SJCRH30 (cell line): ENCODE data around the gene LIPJ. TPM values are rescaled to one million over a fixed set of nuclear protein-coding genes. Genes with fewer than 3 reads are reported as not detected.

Experiments used
- DNase-seq, 2 experiments: peaks; one replicate each; pipeline ENCODE4 v3.0.0-alpha.2; 2015 to 2020
- H3K27ac ChIP-seq: fragments of 250-450 bp; sonication (Bioruptor Pico); 2 replicates; pipeline ENCODE4 v1.5.1; 2020; ENCODE audit warnings: mild to moderate bottlenecking, moderate library complexity
- H3K27me3 ChIP-seq: fragments of 250-450 bp; sonication (Bioruptor Pico); 2 replicates; pipeline ENCODE4 v1.5.1; 2020; ENCODE audit warnings: mild to moderate bottlenecking, moderate library complexity
- H3K36me3 ChIP-seq: fragments of 250-450 bp; sonication (Bioruptor Pico); 2 replicates; pipeline ENCODE4 v1.5.1; 2020; ENCODE audit warnings: mild to moderate bottlenecking, moderate library complexity
- H3K4me1 ChIP-seq: fragments of 250-450 bp; sonication (Bioruptor Pico); 2 replicates; pipeline ENCODE4 v1.5.1; 2020; ENCODE audit warnings: mild to moderate bottlenecking, moderate library complexity
- H3K4me3 ChIP-seq: fragments of 250-450 bp; sonication (Bioruptor Pico); 2 replicates; pipeline ENCODE4 v1.5.1; 2020; ENCODE audit warnings: mild to moderate bottlenecking, moderate library complexity
- H3K9me3 ChIP-seq: fragments of 250-450 bp; sonication (Bioruptor Pico); replicated peaks from 2 replicates; pipeline ENCODE4 v1.5.1; 2020; ENCODE audit warnings: mild to moderate bottlenecking, moderate library complexity
- total RNA-seq: library from RNA; depleted of rRNA; stranded (reverse); fragments of >200 nt; shearing (Covaris generic); gene quantifications from 2 replicates; pipeline ENCODE4 v1.2.3, GENCODE V29; 2014; rRNA removed

The LIPJ gene, protein sequence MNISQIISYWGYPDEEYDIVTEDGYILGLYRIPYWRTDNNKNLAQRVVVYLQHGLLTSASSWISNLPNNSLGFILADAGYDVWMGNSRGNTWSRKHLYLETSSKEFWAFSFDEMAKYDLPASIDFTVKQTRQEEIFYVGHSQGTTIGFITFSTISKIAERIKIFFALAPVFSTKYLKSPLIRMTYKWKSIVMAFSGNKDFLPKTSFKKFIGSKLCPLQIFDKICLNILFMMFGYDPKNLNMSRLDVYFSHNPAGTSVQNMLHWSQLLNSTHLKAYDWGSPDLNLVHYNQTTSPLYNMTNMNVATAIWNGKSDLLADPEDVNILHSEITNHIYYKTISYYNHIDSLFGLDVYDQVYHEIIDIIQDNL
- not detected in 2 replicates for total RNA-seq

DNA sequence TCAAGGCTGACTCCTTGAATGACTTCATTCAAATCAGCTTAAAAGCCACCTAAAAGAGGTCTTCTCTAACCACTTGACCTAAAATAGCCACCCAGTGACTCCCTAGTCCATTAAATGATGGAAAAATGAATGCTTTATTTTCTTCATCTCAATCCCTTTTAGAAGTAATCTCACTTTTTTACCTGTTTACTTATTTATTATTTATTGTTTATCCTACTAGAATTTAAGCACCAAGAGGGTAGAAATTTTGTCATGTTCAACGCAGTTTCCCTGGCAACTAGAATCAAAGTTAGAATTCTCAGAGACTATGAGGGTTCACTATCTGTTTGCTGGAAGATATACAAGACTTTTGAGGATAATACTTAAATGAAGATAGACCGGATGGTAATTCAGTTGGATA, at the start of gene LIPJ:
TSS of gene LIPJ (plus strand) at position 301 of the 400 bp plus-strand sequence. CDS start 3,926 bp downstream, outside the sequence.
- no peaks in the 10 kb centered on the region for H3K36me3 ChIP-seq
- H3K4me1 ChIP-seq: no peaks in the 10 kb centered on the region
- no peaks in the 10 kb centered on the region for H3K27me3 ChIP-seq
- no peaks in the 10 kb centered on the region for H3K9me3 ChIP-seq
- H3K27ac ChIP-seq: no peak within 1 kb of the TSS
- no peak for DNase-seq
- no peak within 1 kb of the TSS for H3K4me3 ChIP-seq

DNA sequence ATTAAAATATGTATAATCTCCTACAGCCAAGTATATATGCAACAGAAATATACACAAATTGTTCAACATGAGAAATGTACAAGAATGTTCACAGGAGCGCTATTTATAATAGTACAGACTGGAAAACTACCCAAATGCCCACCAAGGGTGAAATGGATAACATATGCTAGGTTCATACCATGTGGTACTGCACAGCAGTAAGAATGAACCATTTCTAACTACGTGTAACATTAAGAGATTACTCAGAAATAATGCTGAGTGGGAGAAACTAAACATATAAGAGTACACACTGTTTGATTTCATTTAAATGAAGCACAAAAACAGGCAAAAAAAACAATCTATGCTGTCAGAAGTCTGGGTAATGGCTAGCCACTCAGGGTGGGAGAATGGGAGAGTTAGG, 49.2 kb upstream of the LIPJ start:
- no peak for DNase-seq
- Histone ChIP-seq H3K27ac (peak overlapping the region; percentile 34), H3K36me3 (no peaks in the 10 kb centered on the region), H3K27me3 (no peaks in the 10 kb centered on the region), H3K4me1 (peaks cover 24% of the 10 kb centered on the region), H3K4me3 (no peak overlapping the region), H3K9me3 (no peaks in the 10 kb centered on the region)

DNA sequence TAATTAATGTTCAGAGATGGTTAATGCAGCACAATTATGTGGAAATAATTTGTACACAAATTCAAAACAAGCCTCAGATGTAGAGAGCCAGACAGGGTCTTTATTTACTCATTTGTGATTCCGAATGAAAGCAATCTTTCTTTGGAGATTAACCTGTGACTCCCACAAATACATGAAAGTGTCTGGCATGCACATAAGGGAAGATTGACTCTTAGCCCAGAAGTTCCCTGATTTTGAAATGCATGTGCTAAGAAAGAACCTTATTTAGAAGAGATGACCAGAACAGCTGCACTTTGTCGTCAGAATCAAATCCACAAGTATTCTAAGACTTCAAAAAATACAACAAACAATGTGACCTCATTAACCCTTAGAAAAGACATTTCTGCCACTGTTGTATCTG, 48.5 kb upstream of the LIPJ start:
- Histone ChIP-seq H3K27ac (peak overlapping the region; percentile 34), H3K27me3 (no peaks in the 10 kb centered on the region), H3K4me3 (no peak overlapping the region), H3K36me3 (no peaks in the 10 kb centered on the region), H3K4me1 (peaks cover 24% of the 10 kb centered on the region), H3K9me3 (no peaks in the 10 kb centered on the region)
- peak; percentile 17 to 54 for DNase-seq

DNA sequence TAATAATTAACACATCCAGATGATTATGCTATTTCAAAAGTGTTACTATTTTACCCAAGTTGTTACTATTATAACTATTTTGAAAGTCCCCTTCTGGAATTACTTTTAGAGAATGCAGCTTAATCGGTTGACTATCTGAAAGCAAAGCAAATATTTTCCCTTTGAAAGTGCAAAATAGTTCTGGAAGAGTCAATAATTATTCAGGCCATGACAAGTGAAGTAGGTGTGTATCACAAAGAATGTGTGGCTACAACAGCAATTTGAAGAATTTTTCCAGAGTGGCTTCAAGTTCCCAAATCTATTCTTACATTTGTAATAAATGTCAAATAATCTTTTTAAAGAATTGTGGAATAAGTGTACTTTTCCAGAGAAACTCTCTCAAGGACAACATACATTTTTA, 46.2 kb upstream of the LIPJ start:
- no peaks in the 10 kb centered on the region for H3K36me3 ChIP-seq
- H3K9me3 ChIP-seq: no peaks in the 10 kb centered on the region
- no peak overlapping the region for H3K4me3 ChIP-seq
- H3K27ac ChIP-seq: no peak overlapping the region
- no peaks in the 10 kb centered on the region for H3K27me3 ChIP-seq
- H3K4me1 ChIP-seq: peaks cover 24% of the 10 kb centered on the region
- DNase-seq: no peak

DNA sequence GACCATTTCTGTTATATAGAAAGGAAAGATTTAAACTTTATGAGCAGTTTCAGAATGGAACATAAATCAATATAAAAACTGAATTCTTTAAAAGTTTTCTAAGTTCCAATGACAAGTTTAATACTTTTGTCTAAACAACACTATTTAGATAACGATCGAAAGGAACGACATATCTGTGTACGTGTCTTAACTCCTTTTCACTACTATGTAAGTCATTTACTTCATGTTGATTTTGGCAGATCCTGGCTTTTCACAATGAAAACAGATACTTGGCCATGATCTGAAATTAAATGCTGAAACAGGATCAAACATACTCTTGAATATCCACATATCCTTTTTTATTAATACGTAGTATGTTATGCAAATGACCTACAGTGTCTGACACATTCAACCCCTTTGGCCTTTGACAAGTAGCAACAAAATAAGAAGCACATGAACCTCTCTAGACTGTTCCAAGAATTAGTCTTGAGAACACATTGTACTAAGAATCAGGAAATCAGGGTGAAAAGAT, 45.4 kb upstream of the LIPJ start:
- no peak for DNase-seq
- Histone ChIP-seq H3K27me3 (no peaks in the 10 kb centered on the region), H3K27ac (no peak overlapping the region), H3K4me3 (no peak overlapping the region), H3K4me1 (peaks cover 24% of the 10 kb centered on the region), H3K36me3 (no peaks in the 10 kb centered on the region), H3K9me3 (no peaks in the 10 kb centered on the region)

DNA sequence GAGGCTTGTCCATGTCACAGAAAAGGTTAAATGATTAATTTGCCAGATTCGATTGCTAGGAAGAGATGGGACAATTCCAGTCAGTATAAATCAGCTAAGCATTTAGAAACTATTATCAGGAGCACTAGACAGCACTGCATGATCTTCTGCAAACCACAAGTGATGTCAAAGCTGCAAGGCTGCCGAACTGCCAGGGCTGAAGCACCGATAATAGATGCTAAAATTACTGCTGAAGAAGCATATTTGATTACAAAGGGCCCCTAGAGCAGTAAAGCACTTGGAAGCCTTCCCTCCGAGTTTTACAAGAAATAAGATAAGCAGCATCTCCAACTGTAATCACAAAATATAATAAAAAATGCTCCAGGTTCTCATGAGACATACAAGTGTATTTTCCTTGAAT, 44.0 kb upstream of the LIPJ start:
- Histone ChIP-seq H3K36me3 (no peaks in the 10 kb centered on the region), H3K27me3 (no peaks in the 10 kb centered on the region), H3K27ac (no peak overlapping the region), H3K9me3 (no peaks in the 10 kb centered on the region), H3K4me3 (no peak overlapping the region), H3K4me1 (peaks cover 21% of the 10 kb centered on the region)
- DNase-seq: no peak

DNA sequence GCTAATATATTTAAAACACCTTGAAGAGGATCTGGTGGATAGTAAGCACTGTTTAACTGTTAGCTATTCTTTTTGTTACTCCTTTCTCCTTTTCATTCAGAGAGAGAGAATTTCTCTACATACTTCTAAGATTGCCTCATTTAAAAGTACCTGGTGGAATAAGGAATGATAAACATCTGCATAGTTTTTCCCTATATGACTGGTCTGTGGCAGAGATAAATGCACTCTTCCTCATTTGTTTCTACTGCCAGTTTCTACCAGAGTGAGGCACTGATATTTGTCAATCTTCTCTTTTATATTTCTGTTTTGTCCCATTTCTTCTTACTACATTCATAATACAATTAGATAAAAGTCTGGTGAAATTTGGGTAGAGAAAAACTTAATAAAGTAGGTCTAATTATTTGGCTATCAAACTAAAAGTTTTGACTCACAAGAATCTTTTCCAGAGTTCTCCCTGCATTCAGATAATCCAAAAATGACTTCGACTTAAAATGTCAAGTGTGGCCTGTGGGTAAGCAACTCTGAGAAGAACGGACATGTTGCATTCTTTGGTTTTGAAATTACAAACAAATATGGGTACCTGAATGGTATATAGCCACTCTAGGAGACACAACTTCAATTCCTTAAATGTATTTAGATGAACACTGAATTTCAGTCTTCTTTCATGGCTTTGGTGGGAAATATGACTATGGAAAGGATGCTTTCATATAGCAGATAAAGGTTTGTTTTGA, 42.3 kb upstream of the LIPJ start:
- H3K4me3 ChIP-seq: no peak overlapping the region
- H3K36me3 ChIP-seq: no peaks in the 10 kb centered on the region
- no peaks in the 10 kb centered on the region for H3K9me3 ChIP-seq
- DNase-seq: no peak
- peaks cover 7% of the 10 kb centered on the region; the same call in 1 of the 2 replicates for H3K4me1 ChIP-seq
- H3K27me3 ChIP-seq: no peaks in the 10 kb centered on the region
- no peak overlapping the region for H3K27ac ChIP-seq

DNA sequence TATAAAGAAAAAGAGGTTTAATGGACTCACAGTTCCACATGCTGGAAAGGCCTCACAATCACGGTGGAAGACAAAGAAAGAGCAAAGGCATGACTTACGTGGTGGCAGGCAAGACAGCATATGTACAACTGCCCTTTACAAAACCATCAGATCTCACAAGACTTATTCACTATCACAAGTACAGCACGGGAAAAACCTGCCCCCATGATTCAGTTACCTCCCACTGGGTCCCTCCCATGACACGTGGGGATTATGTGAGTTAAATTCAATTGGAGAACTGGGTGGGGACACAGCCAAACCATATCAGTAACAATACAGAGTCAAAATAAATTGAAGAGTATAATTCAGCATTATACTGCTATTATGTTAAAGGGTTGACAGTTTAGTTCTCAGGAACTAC, 41.2 kb upstream of the LIPJ start:
- H3K4me1 ChIP-seq: peaks cover 3% of the 10 kb centered on the region; the same call in 1 of the 2 replicates
- H3K27me3 ChIP-seq: no peaks in the 10 kb centered on the region
- H3K27ac ChIP-seq: no peak overlapping the region
- no peak for DNase-seq
- H3K36me3 ChIP-seq: no peaks in the 10 kb centered on the region
- no peaks in the 10 kb centered on the region for H3K9me3 ChIP-seq
- H3K4me3 ChIP-seq: no peak overlapping the region

DNA sequence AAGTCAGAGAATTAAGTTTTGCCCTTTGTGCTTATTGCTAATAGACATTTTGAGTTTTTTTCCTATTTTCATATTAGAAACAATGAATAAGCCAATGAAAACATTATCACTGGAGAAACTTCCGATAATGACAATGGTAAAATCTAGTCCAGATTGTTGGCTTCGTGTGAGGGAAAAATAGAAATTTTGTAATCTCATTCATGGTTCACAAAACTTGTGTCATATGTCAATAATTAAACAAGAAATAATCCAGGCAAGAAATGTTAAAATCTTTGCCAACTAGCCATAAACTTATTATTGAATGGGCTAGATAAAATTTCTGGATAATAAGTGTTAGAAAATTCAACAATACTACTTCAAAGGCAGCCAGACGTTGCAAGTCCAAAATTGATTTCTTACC, 40.1 kb upstream of the LIPJ start:
- Histone ChIP-seq H3K4me1 (no peaks in the 10 kb centered on the region), H3K9me3 (no peaks in the 10 kb centered on the region), H3K36me3 (no peaks in the 10 kb centered on the region), H3K27me3 (no peaks in the 10 kb centered on the region), H3K27ac (no peak overlapping the region), H3K4me3 (no peak overlapping the region)
- no peak for DNase-seq

DNA sequence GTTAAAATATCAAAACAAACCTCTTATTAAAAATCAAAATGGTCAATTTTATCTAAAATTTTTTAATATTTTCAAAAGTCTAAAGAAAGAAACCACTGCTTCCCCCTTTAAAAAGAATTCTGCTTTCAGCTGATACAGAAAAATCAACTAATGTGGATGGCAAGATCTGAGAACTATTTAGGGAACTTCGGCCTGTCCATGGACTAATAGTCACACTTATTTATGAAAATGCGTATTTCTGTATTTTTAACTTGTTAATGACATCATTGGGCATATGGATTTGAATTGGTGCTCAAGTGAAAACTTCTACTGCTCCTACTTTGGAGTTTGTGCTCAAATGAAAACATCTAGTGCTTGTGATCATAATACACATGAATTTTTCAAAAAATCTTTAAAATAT, 35.3 kb upstream of the LIPJ start:
- Histone ChIP-seq H3K4me1 (no peaks in the 10 kb centered on the region), H3K27ac (no peak overlapping the region), H3K27me3 (no peaks in the 10 kb centered on the region), H3K9me3 (no peaks in the 10 kb centered on the region), H3K36me3 (no peaks in the 10 kb centered on the region), H3K4me3 (no peak overlapping the region)
- DNase-seq: no peak

DNA sequence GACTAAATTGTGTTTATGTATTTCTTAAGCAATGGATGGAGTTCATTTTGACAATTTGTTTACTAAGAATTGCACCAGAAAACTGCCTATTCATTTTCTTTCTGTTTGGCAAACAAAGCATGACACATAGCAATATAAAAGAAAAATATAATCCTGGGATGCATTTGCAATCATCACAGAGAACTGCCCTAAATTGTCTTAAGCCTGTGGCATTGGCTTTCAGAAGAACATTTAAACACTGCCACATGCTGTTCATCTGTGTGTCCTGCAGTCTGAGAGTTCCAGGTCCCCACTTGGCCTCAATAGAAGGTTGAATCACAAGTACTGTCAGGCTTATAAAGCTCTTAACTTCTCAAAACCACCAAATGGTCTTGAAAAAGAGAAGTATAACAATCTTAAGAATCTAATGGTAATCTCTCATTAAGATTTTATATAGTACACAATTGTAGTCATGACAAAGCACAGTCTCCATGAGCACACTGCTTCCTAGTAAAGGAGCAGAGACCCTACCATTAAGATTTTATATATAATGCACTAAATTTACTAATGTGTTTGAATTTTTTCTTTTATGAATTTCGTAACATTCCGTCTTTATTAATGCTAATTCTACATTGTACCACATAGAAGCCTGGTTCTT, 33.3 kb upstream of the LIPJ start:
- no peaks in the 10 kb centered on the region for H3K36me3 ChIP-seq
- H3K9me3 ChIP-seq: no peaks in the 10 kb centered on the region
- H3K4me3 ChIP-seq: no peak overlapping the region
- H3K27me3 ChIP-seq: no peaks in the 10 kb centered on the region
- DNase-seq: peak; percentile 9 to 56
- no peaks in the 10 kb centered on the region for H3K4me1 ChIP-seq
- H3K27ac ChIP-seq: no peak overlapping the region

DNA sequence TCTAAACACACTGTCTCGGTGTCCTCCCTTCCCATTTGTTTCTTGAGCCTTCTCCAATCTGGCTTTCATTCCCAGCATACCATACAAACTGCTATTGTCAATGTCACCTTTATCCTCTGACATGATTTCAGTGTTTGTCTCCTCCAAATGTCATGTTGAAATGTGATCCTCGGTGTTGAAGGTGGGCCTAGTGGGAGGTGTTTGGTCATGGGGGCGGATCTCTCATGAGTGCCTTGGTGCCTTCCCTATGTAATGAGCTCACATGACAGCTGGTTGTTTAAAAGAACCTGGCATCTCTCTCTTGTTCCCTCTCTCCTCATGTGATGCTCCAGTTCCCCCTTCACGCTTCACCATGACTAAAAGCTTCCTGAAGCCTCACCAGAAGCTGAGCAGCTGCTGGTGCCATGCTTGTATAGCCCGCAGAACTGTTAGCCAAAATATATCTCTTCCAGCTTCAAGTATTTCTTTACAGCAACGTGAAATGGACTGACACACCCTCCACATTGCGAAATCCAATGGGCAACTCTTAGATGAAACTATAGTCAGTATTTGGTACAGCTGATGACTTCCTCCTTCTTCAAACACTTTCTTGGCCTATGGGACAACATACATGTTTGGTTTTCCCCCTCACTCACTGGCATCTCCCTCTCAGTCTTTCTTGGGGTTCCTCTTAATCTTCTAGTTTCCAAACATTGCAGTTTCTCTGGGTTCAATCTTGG, 31.2 kb upstream of the LIPJ start:
- Histone ChIP-seq H3K4me1 (no peaks in the 10 kb centered on the region), H3K9me3 (no peaks in the 10 kb centered on the region)

DNA sequence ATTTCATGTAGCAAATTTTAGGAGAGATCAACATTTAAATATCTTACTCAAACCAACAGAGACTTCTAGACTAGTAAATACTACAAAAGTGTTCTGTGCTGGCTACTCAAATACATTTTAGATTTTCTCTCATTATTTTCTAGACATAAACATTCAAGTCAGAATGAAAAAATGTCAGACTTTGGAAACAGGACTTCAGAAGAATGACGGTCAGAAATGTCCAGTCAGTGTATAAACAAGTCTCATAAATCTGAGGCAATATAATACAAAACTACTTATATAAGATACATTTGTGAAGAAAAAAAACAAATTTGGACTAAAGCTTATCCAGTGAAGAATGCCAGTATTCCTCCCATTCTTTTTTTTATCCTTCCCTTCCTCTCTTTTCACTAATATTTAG, 29.3 kb upstream of the LIPJ start:
- Histone ChIP-seq H3K4me1 (no peaks in the 10 kb centered on the region), H3K27ac (no peak overlapping the region), H3K27me3 (no peaks in the 10 kb centered on the region), H3K4me3 (no peak overlapping the region), H3K36me3 (no peaks in the 10 kb centered on the region), H3K9me3 (no peaks in the 10 kb centered on the region)
- no peak for DNase-seq

More for the DNA sequence above, 31.2 kb upstream of the LIPJ start:
- H3K27ac ChIP-seq: no peak overlapping the region
- no peaks in the 10 kb centered on the region for H3K27me3 ChIP-seq
- no peak for DNase-seq
- no peaks in the 10 kb centered on the region for H3K36me3 ChIP-seq
- H3K4me3 ChIP-seq: no peak overlapping the region

DNA sequence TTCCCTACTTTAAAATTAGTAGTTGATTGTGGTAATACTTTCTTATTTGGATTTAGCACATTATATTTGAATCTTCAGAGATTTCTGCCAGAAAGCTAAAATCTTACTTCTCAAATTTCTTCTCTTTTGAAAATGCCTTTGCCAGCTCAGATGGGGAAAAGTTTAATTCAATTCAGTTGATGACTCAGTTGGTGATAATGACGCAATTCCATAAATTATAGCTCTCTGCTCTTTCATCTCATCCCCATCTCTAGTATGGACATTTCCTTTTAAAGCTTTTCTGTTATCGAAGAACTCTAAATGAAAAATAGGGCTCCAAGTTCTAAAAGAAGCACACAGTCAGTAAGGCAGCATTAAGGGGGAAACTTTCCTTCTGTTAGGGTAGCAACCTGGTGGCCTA, 28.9 kb upstream of the LIPJ start:
- Histone ChIP-seq H3K27me3 (no peaks in the 10 kb centered on the region), H3K4me1 (no peaks in the 10 kb centered on the region), H3K36me3 (no peaks in the 10 kb centered on the region), H3K4me3 (no peak overlapping the region), H3K27ac (no peak overlapping the region), H3K9me3 (no peaks in the 10 kb centered on the region)
- no peak for DNase-seq
